ENCODE data around the gene KRTAP12-4. TPM values are rescaled to one million over a fixed set of nuclear protein-coding genes. Genes with fewer than 3 reads are reported as not detected.
"Not testable (repeated sequence)": the region's sequence is repeated elsewhere in the genome, so short reads cannot be mapped to it uniquely, and the experiment has no call there.

Gene KRTAP12-4
- total RNA-seq, 3 donors from 2014 or later: not detected

- no peak for ATAC-seq
- Mint-ChIP-seq H3K4me1 (ENCODE audit: low read depth) (peaks cover 62% of the 10 kb centered on the region), H3K27me3 (ENCODE audit: low read depth) (no peaks in the 10 kb centered on the region), H3K4me3 (no peak overlapping the region), H3K36me3 (ENCODE audit: insufficient read depth) (no peaks in the 10 kb centered on the region), H3K9me3 (peaks cover 14% of the 10 kb centered on the region)
- no peak for DNase-seq
Observed at GRCh38 chr21:44656868-44657267, 2.4 kb upstream of the KRTAP12-4 start.

- Mint-ChIP-seq H3K36me3 (ENCODE audit: insufficient read depth) (no peaks in the 10 kb centered on the region), H3K27me3 (ENCODE audit: low read depth) (no peaks in the 10 kb centered on the region), H3K9me3 (peaks cover 14% of the 10 kb centered on the region), H3K4me3 (no peak overlapping the region), H3K4me1 (ENCODE audit: low read depth) (peaks cover 51% of the 10 kb centered on the region)
- ATAC-seq: no peak
- DNase-seq: no peak
Observed at GRCh38 chr21:44653656-44654575, 543 bp downstream of the KRTAP12-4 start.

- no peak for ATAC-seq
- no peak overlapping the region for H3K4me3 Mint-ChIP-seq
- no peak for DNase-seq
- H3K27me3 Mint-ChIP-seq (ENCODE audit: low read depth): no peaks in the 10 kb centered on the region
- peaks cover 14% of the 10 kb centered on the region for H3K9me3 Mint-ChIP-seq
- no peaks in the 10 kb centered on the region for H3K36me3 Mint-ChIP-seq (ENCODE audit: insufficient read depth)
- H3K4me1 Mint-ChIP-seq (ENCODE audit: low read depth): peaks cover 43% of the 10 kb centered on the region
Observed at GRCh38 chr21:44653123-44653522, 1.3 kb downstream of the KRTAP12-4 start.

GRCh38 chr21:44650973-44651675 is 3.3 kb downstream of the KRTAP12-4 start:
- ATAC-seq (no peak), DNase-seq (no peak)
- Mint-ChIP-seq H3K4me1 (ENCODE audit: low read depth) (peaks cover 23% of the 10 kb centered on the region), H3K27me3 (ENCODE audit: low read depth) (no peaks in the 10 kb centered on the region), H3K9me3 (peaks cover 2% of the 10 kb centered on the region), H3K36me3 (ENCODE audit: insufficient read depth) (no peaks in the 10 kb centered on the region), H3K4me3 (no peak overlapping the region)

- ATAC-seq: no peak
- Mint-ChIP-seq H3K4me3 (no peak overlapping the region), H3K27me3 (ENCODE audit: low read depth) (no peaks in the 10 kb centered on the region), H3K9me3 (no peaks in the 10 kb centered on the region), H3K36me3 (ENCODE audit: insufficient read depth) (no peaks in the 10 kb centered on the region), H3K4me1 (ENCODE audit: low read depth) (peaks cover 18% of the 10 kb centered on the region)
- no peak for DNase-seq
Observed at GRCh38 chr21:44650265-44650972, 4.0 kb downstream of the KRTAP12-4 start.

- no peak for ATAC-seq
- H3K27me3 Mint-ChIP-seq (ENCODE audit: low read depth): no peaks in the 10 kb centered on the region
Observed at GRCh38 chr21:44649521-44650100, 4.8 kb downstream of the KRTAP12-4 start.

GRCh38 chr21:44648557-44649311 is 5.7 kb downstream of the KRTAP12-4 start:
- ATAC-seq: no peak
- DNase-seq: no peak
- Mint-ChIP-seq H3K27me3 (ENCODE audit: low read depth) (no peaks in the 10 kb centered on the region), H3K4me1 (ENCODE audit: low read depth) (peaks cover 4% of the 10 kb centered on the region), H3K9me3 (peaks cover 14% of the 10 kb centered on the region), H3K4me3 (no peak overlapping the region), H3K36me3 (ENCODE audit: insufficient read depth) (no peaks in the 10 kb centered on the region)

More at GRCh38 chr21:44649521-44650100, 4.8 kb downstream of the KRTAP12-4 start:
- no peak for DNase-seq
- Mint-ChIP-seq H3K36me3 (ENCODE audit: insufficient read depth) (no peaks in the 10 kb centered on the region), H3K9me3 (peaks cover 6% of the 10 kb centered on the region), H3K4me1 (ENCODE audit: low read depth) (peaks cover 11% of the 10 kb centered on the region), H3K4me3 (no peak overlapping the region)

GRCh38 chr21:44647222-44647552 is 7.3 kb downstream of the KRTAP12-4 start:
- DNase-seq (no peak), ATAC-seq (no peak)
- Mint-ChIP-seq H3K36me3 (ENCODE audit: insufficient read depth) (peaks cover 2% of the 10 kb centered on the region), H3K4me1 (ENCODE audit: low read depth) (no peaks in the 10 kb centered on the region), H3K27me3 (ENCODE audit: low read depth) (no peaks in the 10 kb centered on the region), H3K9me3 (peaks cover 19% of the 10 kb centered on the region), H3K4me3 (no peak overlapping the region)

- H3K4me3 Mint-ChIP-seq; DNase-seq; H3K36me3 Mint-ChIP-seq (ENCODE audit: insufficient read depth); H3K4me1 Mint-ChIP-seq (ENCODE audit: low read depth); ATAC-seq; H3K27me3 Mint-ChIP-seq (ENCODE audit: low read depth): not testable (repeated sequence)
- peaks cover 19% of the 10 kb centered on the region for H3K9me3 Mint-ChIP-seq
Observed at GRCh38 chr21:44646366-44647221, 7.9 kb downstream of the KRTAP12-4 start, which contains the start of gene KRTAP10-11. TSS of gene KRTAP10-11 (plus strand) at chr21:44646414. CDS start at chr21:44646459, 45 bp downstream.

GRCh38 chr21:44644878-44645277 is 9.6 kb downstream of the KRTAP12-4 start:
- Mint-ChIP-seq H3K9me3 (peaks cover 27% of the 10 kb centered on the region), H3K27me3 (ENCODE audit: low read depth) (peaks cover 6% of the 10 kb centered on the region), H3K4me1 (ENCODE audit: low read depth) (no peaks in the 10 kb centered on the region), H3K36me3 (ENCODE audit: insufficient read depth) (peaks cover 2% of the 10 kb centered on the region), H3K4me3 (no peak overlapping the region)
- DNase-seq (no peak), ATAC-seq (no peak)

GRCh38 chr21:44643741-44644310 is 10.6 kb downstream of the KRTAP12-4 start:
- peaks cover 27% of the 10 kb centered on the region for H3K9me3 Mint-ChIP-seq
- peaks cover 2% of the 10 kb centered on the region for H3K36me3 Mint-ChIP-seq (ENCODE audit: insufficient read depth)
- H3K4me1 Mint-ChIP-seq (ENCODE audit: low read depth): no peaks in the 10 kb centered on the region
- H3K27me3 Mint-ChIP-seq (ENCODE audit: low read depth): peaks cover 10% of the 10 kb centered on the region
- H3K4me3 Mint-ChIP-seq: no peak overlapping the region
- ATAC-seq: no peak
- no peak for DNase-seq

GRCh38 chr21:44640761-44641160 is 13.7 kb downstream of the KRTAP12-4 start:
- Mint-ChIP-seq H3K4me3 (no peak overlapping the region), H3K27me3 (ENCODE audit: low read depth) (peaks cover 10% of the 10 kb centered on the region), H3K4me1 (ENCODE audit: low read depth) (no peaks in the 10 kb centered on the region), H3K36me3 (ENCODE audit: insufficient read depth) (peaks cover 2% of the 10 kb centered on the region), H3K9me3 (peaks cover 27% of the 10 kb centered on the region)
- DNase-seq (no peak), ATAC-seq (no peak)

- Mint-ChIP-seq H3K4me1 (ENCODE audit: low read depth) (no peaks in the 10 kb centered on the region), H3K4me3 (no peak overlapping the region), H3K27me3 (ENCODE audit: low read depth) (peaks cover 10% of the 10 kb centered on the region), H3K36me3 (ENCODE audit: insufficient read depth) (peaks cover 2% of the 10 kb centered on the region), H3K9me3 (peaks cover 18% of the 10 kb centered on the region)
- no peak for ATAC-seq
- DNase-seq: no peak
Observed at GRCh38 chr21:44639331-44639655, 15.2 kb downstream of the KRTAP12-4 start.

Data from activated T-cell treated with anti-CD3 and anti-CD28 coated beads, Interleukin-2, amount 50 U/mL, for 4 hours (primary cell).